Natural killer cell (primary cell): ENCODE measurements around the gene HBEGF. TPM values are rescaled to one million over a fixed set of nuclear protein-coding genes. Genes with fewer than 3 reads are reported as not detected.

ENCODE experiments used
- ATAC-seq, 3 donors: fragments of 150-1000 bp in 2 of 3; fragments of 200-7000 bp in 1 of 3; cut with Tn5 transposase; 1 replicate in 1 of 3; 2 replicates in 2 of 3; pipeline ENCODE4 v1.10.0; 2021; ENCODE audit warnings: mild to moderate bottlenecking in 2 of 3, moderate library complexity in 2 of 3
- DNase-seq, 2 donors: peaks; one replicate each; pipeline versions ENCODE4 v3.0.0 to v3.0.0-alpha.2; 2013 to 2021; ENCODE audit warnings: mixed read lengths in 1 of 2
- H3K27ac ChIP-seq: one replicate; pipeline ENCODE4 v1.5.1; 2013; ENCODE audit warnings: mild to moderate bottlenecking, low read length
- H3K27me3 ChIP-seq: one replicate; pipeline ENCODE4 v1.6.1; 2013; ENCODE audit warnings: low read length; ENCODE audit not compliant: control insufficient read depth, insufficient read depth
- H3K36me3 ChIP-seq: one replicate; pipeline ENCODE4 v1.6.1; 2013; ENCODE audit warnings: low read length; ENCODE audit not compliant: control insufficient read depth, insufficient read depth
- H3K4me1 ChIP-seq: one replicate; pipeline ENCODE4 v1.6.1; 2013; ENCODE audit warnings: low read length; ENCODE audit not compliant: control insufficient read depth, insufficient read depth
- H3K4me3 ChIP-seq: one replicate; pipeline ENCODE4 v1.5.1; 2013; ENCODE audit warnings: low read length
- H3K9me3 ChIP-seq: one replicate; pipeline ENCODE4 v1.6.1; 2013; ENCODE audit warnings: low read length; ENCODE audit not compliant: control insufficient read depth, insufficient read depth
- H3K27ac Mint-ChIP-seq, 2 donors: one replicate each; pipeline ENCODE4 v1.8.0; 2022; ENCODE audit warnings: mild to moderate bottlenecking in 2 of 2, mixed read lengths in 2 of 2, moderate library complexity in 1 of 2
- H3K27me3 Mint-ChIP-seq, 2 donors: one replicate each; pipeline ENCODE4 v1.8.0; 2022; ENCODE audit warnings: low read depth in 2 of 2, mixed read lengths in 2 of 2
- H3K36me3 Mint-ChIP-seq: one replicate; pipeline ENCODE4 v1.8.0; 2022; ENCODE audit warnings: mixed read lengths
- H3K4me1 Mint-ChIP-seq, 2 donors: one replicate each; pipeline ENCODE4 v1.8.0; 2022; ENCODE audit warnings: mixed read lengths in 2 of 2
- H3K4me3 Mint-ChIP-seq: one replicate; pipeline ENCODE4 v1.8.0; 2022; ENCODE audit warnings: mild to moderate bottlenecking, moderate library complexity, mixed read lengths
- H3K9me3 Mint-ChIP-seq, 2 donors: one replicate each; pipeline ENCODE4 v1.8.0; 2022; ENCODE audit warnings: mixed read lengths in 2 of 2
- CTCF ChIP-seq: fragments of 200-600 bp; IDR thresholded peaks from one replicate; pipeline ENCODE4 v1.8.0; 2022; ENCODE audit warnings: antibody characterized with exemption
- WGBS: methylation state at CpG from one replicate; pipeline ENCODE4 v1.1.7; 2013; ENCODE audit warnings: missing lambda C conversion rate; ENCODE audit not compliant: insufficient coverage; 5-methylcytosine and 5-hydroxymethylcytosine counted together
- intact Hi-C: fragments of 100-400 bp; cut with micrococcal nuclease; formaldehyde crosslinking; loops from one replicate; pipeline ENCODE4 v1.14.2; 2022
- total RNA-seq, 4 donors: library from RNA; stranded (reverse); fragments of 120-200 nt in 1 of 4; gene quantifications; one replicate each; pipeline versions ENCODE4 v1.2.3 to v1.2.4, GENCODE V29; 2013 to 2022

Gene HBEGF
- total RNA-seq, 3 donors from 2014 or later (not counting 1 experiment from before 2014, with no cell fraction given): 5.1 to 9.9 (median 7.8) TPM

- Histone ChIP-seq H3K27ac (no peak overlapping the region), H3K27me3 (no peaks in the 10 kb centered on the region), H3K4me3 (no peak overlapping the region), H3K4me1 (peaks cover 26% of the 10 kb centered on the region), H3K36me3 (no peaks in the 10 kb centered on the region), H3K9me3 (no peaks in the 10 kb centered on the region)
- intact Hi-C loops: no loop called here
- no peaks in the 10 kb centered on the region for H3K36me3 Mint-ChIP-seq
- no peak for TF ChIP-seq CTCF
- H3K4me3 Mint-ChIP-seq: no peak overlapping the region
- DNase-seq (no peak), ATAC-seq (no peak)
- 80% methylated on average over 7 of the region's 7 CpGs for WGBS
- no peak overlapping the region for H3K27ac Mint-ChIP-seq
- no peaks in the 10 kb centered on the region for H3K9me3 Mint-ChIP-seq
- peaks cover 6% of the 10 kb centered on the region in 2 donors for H3K27me3 Mint-ChIP-seq
- H3K4me1 Mint-ChIP-seq: peaks cover 13 to 14% of the 10 kb centered on the region in 2 donors
These were observed 14.5 kb upstream of the HBEGF start for GRCh38 chr5:140360681-140361479.

- 80% methylated on average over 2 of the region's 2 CpGs for WGBS
- no peaks in the 10 kb centered on the region for H3K36me3 Mint-ChIP-seq
- Histone ChIP-seq H3K27ac (no peak within 1 kb of the TSS), H3K27me3 (no peaks in the 10 kb centered on the region), H3K36me3 (no peaks in the 10 kb centered on the region), H3K9me3 (no peaks in the 10 kb centered on the region), H3K4me3 (no peak within 1 kb of the TSS), H3K4me1 (peaks cover 27% of the 10 kb centered on the region)
- intact Hi-C loops: no loop called here
- no peak for ATAC-seq
- DNase-seq: no peak
- no peaks in the 10 kb centered on the region for H3K9me3 Mint-ChIP-seq
- TF ChIP-seq CTCF: no peak
- peaks cover 13 to 14% of the 10 kb centered on the region in 2 donors for H3K4me1 Mint-ChIP-seq
- H3K27me3 Mint-ChIP-seq: peaks cover 6% of the 10 kb centered on the region in 2 donors
- H3K4me3 Mint-ChIP-seq: no peak within 1 kb of the TSS
- no peak within 1 kb of the TSS for H3K27ac Mint-ChIP-seq
These were observed 13.7 kb upstream of the HBEGF start, which contains the start of gene SLC4A9 for GRCh38 chr5:140360101-140360500. Gene SLC4A9 (plus strand): TSS chr5:140360194. CDS start chr5:140360237, 43 bp downstream.

GRCh38 chr5:140358738-140359310 lies 12.4 kb upstream of the HBEGF start:
- Mint-ChIP-seq H3K27me3 (peaks cover 6% of the 10 kb centered on the region in 2 donors), H3K9me3 (no peaks in the 10 kb centered on the region), H3K27ac (no peak overlapping the region), H3K4me3 (no peak overlapping the region), H3K36me3 (no peaks in the 10 kb centered on the region), H3K4me1 (peaks cover 13 to 14% of the 10 kb centered on the region in 2 donors)
- Histone ChIP-seq H3K4me1 (peaks cover 27% of the 10 kb centered on the region), H3K9me3 (no peaks in the 10 kb centered on the region), H3K27ac (no peak overlapping the region), H3K36me3 (no peaks in the 10 kb centered on the region), H3K4me3 (no peak overlapping the region), H3K27me3 (no peaks in the 10 kb centered on the region)
- WGBS: 94% methylated on average over 4 of the region's 4 CpGs
- no peak for ATAC-seq
- no peak for TF ChIP-seq CTCF
- intact Hi-C loops: no loop called here
- no peak for DNase-seq
